Gastrocnemius medialis (tissue), 4 donors: ENCODE measurements around the gene SPIN3.

Experiments
- CTCF ChIP-seq, 5 experiments: fragments of 450-650 bp in 3 of 5; fragments of 200-600 bp in 2 of 5; sonication (generic) in 2 of 5; IDR thresholded peaks in 4 of 5; conservative IDR thresholded peaks in 1 of 5; 1 replicate in 4 of 5; 2 replicates in 1 of 5; pipeline ENCODE4 v1.5.1; 2016 to 2019; ENCODE audit warnings: antibody characterized with exemption in 5 of 5, mild to moderate bottlenecking in 3 of 5, moderate library complexity in 3 of 5
- POLR2A ChIP-seq, 2 donors: fragments of 450-650 bp; IDR thresholded peaks; one replicate each; pipeline ENCODE4 v1.6.1; 2017; ENCODE audit warnings: antibody characterized with exemption in 2 of 2, mild to moderate bottlenecking in 2 of 2, moderate library complexity in 2 of 2

GRCh38 chrX:57044245-57044644 lies 48.9 kb upstream of the SPIN3 start:
- TF ChIP-seq CTCF (IDR thresholded peaks at IDR 0.05 in 4 of 5, conservative IDR thresholded peaks at IDR 0.05 in 1 of 5) (no peak), POLR2A (IDR thresholded peaks at IDR 0.05) (no peak)
